Neural progenitor cell (in vitro differentiated cells): ENCODE data around the gene NUP54. TPM values are rescaled to one million over a fixed set of nuclear protein-coding genes. Genes with fewer than 3 reads are reported as not detected.

Experiments
- DNase-seq: peaks from one replicate; pipeline ENCODE4 v3.0.0-alpha.2; 2016; ENCODE audit warnings: low spot score
- H2AFZ ChIP-seq: fragments of 200-600 bp; sonication (generic); replicated peaks from 2 replicates; pipeline ENCODE4 v1.6.1; 2016; ENCODE audit warnings: antibody characterized with exemption
- H3F3A ChIP-seq: fragments of 200-600 bp; sonication (generic); 2 replicates; pipeline ENCODE4 v1.6.1; 2016; ENCODE audit warnings: antibody characterized with exemption, low read depth
- H3K27ac ChIP-seq: fragments of 200-600 bp; sonication (generic); 2 replicates; pipeline ENCODE4 v1.5.1; 2016; ENCODE audit warnings: mild to moderate bottlenecking
- H3K27me3 ChIP-seq: fragments of 200-600 bp; sonication (generic); 2 replicates; pipeline ENCODE4 v1.6.1; 2016; ENCODE audit warnings: mild to moderate bottlenecking, moderate library complexity
- H3K36me3 ChIP-seq: fragments of 200-600 bp; sonication (generic); 2 replicates; pipeline ENCODE4 v1.5.1; 2016
- H3K4me1 ChIP-seq: fragments of 200-600 bp; sonication (generic); 2 replicates; pipeline ENCODE4 v1.6.1; 2016; ENCODE audit warnings: mixed run types
- H3K4me2 ChIP-seq: fragments of 200-600 bp; sonication (generic); 2 replicates; pipeline ENCODE4 v1.6.1; 2016
- H3K4me3 ChIP-seq: fragments of 200-600 bp; sonication (generic); 2 replicates; pipeline ENCODE4 v1.5.1; 2016
- H3K79me2 ChIP-seq: fragments of 200-600 bp; sonication (generic); 2 replicates; pipeline ENCODE4 v1.6.1; 2016; ENCODE audit warnings: low read depth
- H3K9ac ChIP-seq: fragments of 200-600 bp; sonication (generic); 2 replicates; pipeline ENCODE4 v1.6.1; 2016
- H3K9me3 ChIP-seq: fragments of 200-600 bp; sonication (generic); 2 replicates; pipeline ENCODE4 v1.5.1; 2016; ENCODE audit warnings: low read depth
- H4K20me1 ChIP-seq: fragments of 200-600 bp; sonication (generic); 2 replicates; pipeline ENCODE4 v1.6.1; 2016; ENCODE audit warnings: low read depth
- H3K27ac Mint-ChIP-seq: 3 replicates; pipeline ENCODE4 v1.8.0; 2021; ENCODE audit warnings: mixed read lengths
- H3K27me3 Mint-ChIP-seq: 2 replicates; pipeline ENCODE4 v1.8.0; 2022; ENCODE audit warnings: low read depth, mild to moderate bottlenecking, inconsistent platforms, moderate library complexity, mixed read lengths; ENCODE audit not compliant: insufficient read depth
- H3K36me3 Mint-ChIP-seq: 3 replicates; pipeline ENCODE4 v1.8.0; 2021; ENCODE audit warnings: mixed read lengths
- H3K4me1 Mint-ChIP-seq: 3 replicates; pipeline ENCODE4 v1.8.0; 2021; ENCODE audit warnings: mixed read lengths
- H3K4me3 Mint-ChIP-seq: 3 replicates; pipeline ENCODE4 v1.8.0; 2021; ENCODE audit warnings: mild to moderate bottlenecking, moderate library complexity, mixed read lengths
- H3K9me3 Mint-ChIP-seq: 3 replicates; pipeline ENCODE4 v1.8.0; 2020; ENCODE audit warnings: mixed read lengths
- EZH2 ChIP-seq: fragments of 200-600 bp; sonication (generic); IDR thresholded peaks from 2 replicates; pipeline ENCODE4 v1.6.1; 2017; ENCODE audit warnings: antibody characterized with exemption, mild to moderate bottlenecking, moderate library complexity
- EZH2phosphoT487 ChIP-seq: fragments of 200-600 bp; sonication (generic); IDR thresholded peaks from 2 replicates; pipeline ENCODE4 v1.6.1; 2017; ENCODE audit warnings: antibody characterized with exemption
- total RNA-seq: library from RNA; depleted of rRNA; stranded (reverse); fragments of >200 nt; gene quantifications from 2 replicates; pipeline ENCODE4 v1.2.3, GENCODE V29; 2015; ENCODE audit warnings: low replicate concordance
- TF ChIP-seq, protein P1 (sequence below): fragments of 200-600 bp; sonication (generic); IDR thresholded peaks from 2 replicates; pipeline ENCODE4 v1.5.1; 2017; ENCODE audit warnings: antibody characterized with exemption, mild to moderate bottlenecking

The NUP54 gene
- total RNA-seq, 1 donor from 2014 or later: 161 TPM

DNA sequence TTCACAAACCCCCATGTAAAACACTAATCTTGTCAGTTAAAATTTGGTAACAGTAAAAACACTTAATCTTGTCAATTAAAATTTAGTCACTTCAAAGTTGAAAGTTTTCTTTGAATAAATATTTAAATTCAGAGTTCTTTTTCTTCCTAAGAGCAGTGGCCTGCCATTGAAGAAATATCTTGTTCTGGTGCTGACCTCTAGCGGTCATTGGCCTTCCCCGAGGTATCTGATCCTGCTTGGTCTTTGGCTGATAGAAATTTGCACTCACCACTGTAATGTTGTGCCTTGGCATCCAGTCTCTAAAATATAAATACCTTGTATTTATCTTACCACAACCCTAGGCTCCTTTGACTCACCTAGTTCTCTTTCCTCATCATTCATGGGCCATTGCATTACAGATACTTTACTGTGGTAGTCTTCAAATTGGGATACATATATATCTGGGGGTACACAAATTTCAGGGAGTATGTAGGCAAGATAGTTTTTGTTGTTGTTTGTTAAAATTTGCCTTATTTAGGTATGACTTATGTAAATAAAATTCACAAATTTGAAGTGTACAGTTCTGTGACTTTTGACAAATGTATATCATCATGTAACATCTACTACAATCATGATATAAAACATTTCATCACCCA lies 80.4 kb downstream of the NUP54 start:
- H3K4me3 Mint-ChIP-seq: no peak overlapping the region
- Histone ChIP-seq H3K36me3 (no peaks in the 10 kb centered on the region), H3K79me2 (no peaks in the 10 kb centered on the region), H3K4me1 (peaks cover 5% of the 10 kb centered on the region), H3K4me3 (no peak overlapping the region), H4K20me1 (no peaks in the 10 kb centered on the region), H3K27ac (no peak overlapping the region), H3K27me3 (no peaks in the 10 kb centered on the region), H2AFZ (no peak overlapping the region), H3K9me3 (no peaks in the 10 kb centered on the region), H3K9ac (no peak overlapping the region), H3F3A (no peaks in the 10 kb centered on the region), H3K4me2 (no peak overlapping the region)
- H3K27ac Mint-ChIP-seq: no peak overlapping the region
- no peaks in the 10 kb centered on the region for H3K9me3 Mint-ChIP-seq
- H3K27me3 Mint-ChIP-seq: no peaks in the 10 kb centered on the region
- TF ChIP-seq EZH2phosphoT487 (no peak), EZH2 (no peak)
- TF ChIP-seq, protein P1, sequence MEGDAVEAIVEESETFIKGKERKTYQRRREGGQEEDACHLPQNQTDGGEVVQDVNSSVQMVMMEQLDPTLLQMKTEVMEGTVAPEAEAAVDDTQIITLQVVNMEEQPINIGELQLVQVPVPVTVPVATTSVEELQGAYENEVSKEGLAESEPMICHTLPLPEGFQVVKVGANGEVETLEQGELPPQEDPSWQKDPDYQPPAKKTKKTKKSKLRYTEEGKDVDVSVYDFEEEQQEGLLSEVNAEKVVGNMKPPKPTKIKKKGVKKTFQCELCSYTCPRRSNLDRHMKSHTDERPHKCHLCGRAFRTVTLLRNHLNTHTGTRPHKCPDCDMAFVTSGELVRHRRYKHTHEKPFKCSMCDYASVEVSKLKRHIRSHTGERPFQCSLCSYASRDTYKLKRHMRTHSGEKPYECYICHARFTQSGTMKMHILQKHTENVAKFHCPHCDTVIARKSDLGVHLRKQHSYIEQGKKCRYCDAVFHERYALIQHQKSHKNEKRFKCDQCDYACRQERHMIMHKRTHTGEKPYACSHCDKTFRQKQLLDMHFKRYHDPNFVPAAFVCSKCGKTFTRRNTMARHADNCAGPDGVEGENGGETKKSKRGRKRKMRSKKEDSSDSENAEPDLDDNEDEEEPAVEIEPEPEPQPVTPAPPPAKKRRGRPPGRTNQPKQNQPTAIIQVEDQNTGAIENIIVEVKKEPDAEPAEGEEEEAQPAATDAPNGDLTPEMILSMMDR: peak; percentile 96
- H3K36me3 Mint-ChIP-seq: no peaks in the 10 kb centered on the region
- H3K4me1 Mint-ChIP-seq: no peaks in the 10 kb centered on the region
- peak; percentile 81 for DNase-seq

DNA sequence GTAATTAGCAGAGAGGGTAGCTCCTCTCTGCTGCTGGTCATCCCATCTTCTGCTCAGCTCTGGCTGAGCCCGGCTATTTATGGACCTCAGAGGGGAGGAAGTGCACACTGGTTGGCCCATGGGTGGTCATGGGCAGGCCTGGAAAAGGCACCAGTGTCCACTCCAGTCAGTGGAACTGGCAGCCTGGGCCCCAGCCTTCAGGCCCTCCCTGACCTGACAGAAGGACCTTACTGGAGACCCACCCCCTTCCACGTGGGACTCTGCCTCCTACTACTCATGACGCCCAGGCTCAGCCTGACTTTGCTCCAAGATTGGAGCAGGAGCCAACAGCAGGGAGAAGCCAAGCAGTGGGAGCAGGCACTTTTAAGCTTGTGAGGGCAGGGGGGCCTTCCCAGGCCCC lies 81.7 kb downstream of the NUP54 start:
- Histone ChIP-seq H4K20me1 (no peaks in the 10 kb centered on the region), H3K27me3 (no peaks in the 10 kb centered on the region), H3K27ac (no peak overlapping the region), H3K9me3 (no peaks in the 10 kb centered on the region), H2AFZ (no peak overlapping the region), H3K9ac (no peak overlapping the region), H3K4me2 (no peak overlapping the region), H3K79me2 (no peaks in the 10 kb centered on the region), H3K36me3 (no peaks in the 10 kb centered on the region), H3K4me3 (no peak overlapping the region), H3K4me1 (no peaks in the 10 kb centered on the region), H3F3A (no peaks in the 10 kb centered on the region)
- no peak for DNase-seq
- no peak overlapping the region for H3K4me3 Mint-ChIP-seq
- no peak overlapping the region for H3K27ac Mint-ChIP-seq
- TF ChIP-seq EZH2phosphoT487 (no peak), EZH2 (no peak)
- TF ChIP-seq, protein P1: no peak
- H3K9me3 Mint-ChIP-seq: no peaks in the 10 kb centered on the region
- H3K4me1 Mint-ChIP-seq: no peaks in the 10 kb centered on the region
- H3K27me3 Mint-ChIP-seq: no peaks in the 10 kb centered on the region
- H3K36me3 Mint-ChIP-seq: no peaks in the 10 kb centered on the region

Other genes with a start within 250 kb of the NUP54 start
- 0.07 TPM in 1 of 2 replicates, not detected in the other for gene PPEF2, start 245.9 kb downstream of the NUP54 start, total RNA-seq
- 0.07 and 0.84 TPM in 2 replicates for gene NAAA, start 207.4 kb downstream of the NUP54 start, total RNA-seq
- gene SDAD1, start 157.5 kb downstream of the NUP54 start, total RNA-seq: 41.8 and 79.5 TPM in 2 replicates
- gene CXCL9, start 140.9 kb downstream of the NUP54 start, total RNA-seq: not detected in 2 replicates
- gene CXCL10, start 124.9 kb downstream of the NUP54 start, total RNA-seq: not detected in 2 replicates
- not detected in 2 replicates for gene CXCL11, start 112.3 kb downstream of the NUP54 start, total RNA-seq
- gene ART3, start 73.7 kb downstream of the NUP54 start, total RNA-seq: not detected in 2 replicates
- gene SCARB2, start 65.4 kb upstream of the NUP54 start, total RNA-seq: 67.1 and 97.4 TPM in 2 replicates
- gene FAM47E, start 103.3 kb upstream of the NUP54 start, total RNA-seq: 3.5 and 7.0 TPM in 2 replicates
- 2.5 and 5.4 TPM in 2 replicates for gene STBD1, start 158.3 kb upstream of the NUP54 start, total RNA-seq